Measurements from ENCODE around the gene HEBP2. TPM values are rescaled to one million over a fixed set of nuclear protein-coding genes. Genes with fewer than 3 reads are reported as not detected.

HEBP2 gene
- total RNA-seq, 1 experiment from 2014 or later, result 73.1 TPM

DNA sequence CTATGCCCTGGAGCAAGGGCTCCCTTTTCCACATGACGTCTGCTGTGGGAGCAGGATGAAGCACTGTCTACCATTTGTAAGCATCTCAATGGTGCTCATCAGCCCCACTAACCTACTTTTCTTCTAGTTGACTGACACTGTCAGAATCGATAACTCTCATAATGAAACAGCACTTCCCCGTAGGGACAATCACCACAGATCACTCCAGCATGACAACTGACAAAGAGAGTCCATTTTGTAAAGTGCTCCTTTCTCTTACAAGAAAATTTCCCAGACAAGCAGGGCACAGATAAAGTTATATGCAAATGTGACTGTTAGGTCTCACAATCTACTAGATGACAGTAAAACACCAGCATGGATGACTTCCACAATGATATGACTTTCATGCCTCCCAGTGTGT lies 46.4 kb downstream of the HEBP2 start:
- TF ChIP-seq, protein P1, sequence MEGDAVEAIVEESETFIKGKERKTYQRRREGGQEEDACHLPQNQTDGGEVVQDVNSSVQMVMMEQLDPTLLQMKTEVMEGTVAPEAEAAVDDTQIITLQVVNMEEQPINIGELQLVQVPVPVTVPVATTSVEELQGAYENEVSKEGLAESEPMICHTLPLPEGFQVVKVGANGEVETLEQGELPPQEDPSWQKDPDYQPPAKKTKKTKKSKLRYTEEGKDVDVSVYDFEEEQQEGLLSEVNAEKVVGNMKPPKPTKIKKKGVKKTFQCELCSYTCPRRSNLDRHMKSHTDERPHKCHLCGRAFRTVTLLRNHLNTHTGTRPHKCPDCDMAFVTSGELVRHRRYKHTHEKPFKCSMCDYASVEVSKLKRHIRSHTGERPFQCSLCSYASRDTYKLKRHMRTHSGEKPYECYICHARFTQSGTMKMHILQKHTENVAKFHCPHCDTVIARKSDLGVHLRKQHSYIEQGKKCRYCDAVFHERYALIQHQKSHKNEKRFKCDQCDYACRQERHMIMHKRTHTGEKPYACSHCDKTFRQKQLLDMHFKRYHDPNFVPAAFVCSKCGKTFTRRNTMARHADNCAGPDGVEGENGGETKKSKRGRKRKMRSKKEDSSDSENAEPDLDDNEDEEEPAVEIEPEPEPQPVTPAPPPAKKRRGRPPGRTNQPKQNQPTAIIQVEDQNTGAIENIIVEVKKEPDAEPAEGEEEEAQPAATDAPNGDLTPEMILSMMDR (IDR thresholded peaks at IDR 0.05; ENCODE audit: insufficient read depth in 1 of 2, low read depth in 1 of 2, low read length in 1 of 2, severe bottlenecking in 1 of 2, unreplicated experiment in 1 of 2), result no peak
- no peak for DNase-seq
- intact Hi-C loops (cut with micrococcal nuclease; ENCODE audit: unreplicated experiment), result no loop called here
- no peaks in the 10 kb centered on the region; the same call in 1 of the 2 replicates for H3K9me3 ChIP-seq
- H3K36me3 ChIP-seq (ENCODE audit: control insufficient read depth, insufficient read depth, low read length), result no peaks in the 10 kb centered on the region; the same call in 1 of the 2 replicates
- Mint-ChIP-seq H3K36me3 (ENCODE audit: insufficient read depth, unreplicated experiment) (peaks cover 11% of the 10 kb centered on the region), H3K27ac (ENCODE audit: unreplicated experiment) (no peak overlapping the region), H3K4me3 (ENCODE audit: unreplicated experiment) (no peak overlapping the region), H3K9me3 (ENCODE audit: unreplicated experiment) (no peaks in the 10 kb centered on the region), H3K27me3 (ENCODE audit: insufficient read depth, unreplicated experiment) (no peaks in the 10 kb centered on the region), H3K4me1 (ENCODE audit: low read depth, unreplicated experiment) (peaks cover 7% of the 10 kb centered on the region)
- no peaks in the 10 kb centered on the region for H3K27me3 ChIP-seq (replicated peaks; ENCODE audit: control insufficient read depth, insufficient read depth, low read length)
- ChIA-PET POLR2A (no interaction called here), CTCF (no interaction called here)
- no TSS peak for BruUV-seq (replicated peaks)
- no peaks in the 10 kb centered on the region for H3K4me1 ChIP-seq
- H3K4me3 ChIP-seq (ENCODE audit: low read depth, low read length), result no peak overlapping the region

DNA sequence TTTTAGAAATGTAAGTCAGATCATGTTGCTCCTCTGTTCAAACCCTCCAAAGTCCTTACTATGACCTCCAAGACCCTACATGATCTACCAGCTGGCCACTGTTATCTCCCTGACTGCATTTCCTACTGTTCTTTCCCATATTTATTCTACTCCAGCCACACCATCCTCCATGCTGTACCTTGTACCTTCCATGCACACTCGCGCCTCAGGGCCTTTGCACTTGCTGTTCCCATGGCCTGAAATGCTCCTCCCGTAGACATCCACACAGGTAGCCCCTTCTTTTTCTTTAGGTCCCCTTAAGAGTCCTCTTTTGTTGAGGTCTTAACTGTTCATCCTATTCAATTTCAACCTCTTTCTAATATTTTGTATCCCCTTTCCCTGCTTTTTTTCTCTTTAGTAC lies 47.0 kb downstream of the HEBP2 start:
- no TSS peak for BruUV-seq (replicated peaks)
- peaks cover 11% of the 10 kb centered on the region for H3K36me3 Mint-ChIP-seq (ENCODE audit: insufficient read depth, unreplicated experiment)
- H3K9me3 Mint-ChIP-seq (ENCODE audit: unreplicated experiment), result no peaks in the 10 kb centered on the region
- Histone ChIP-seq H3K9me3 (no peaks in the 10 kb centered on the region; the same call in 1 of the 2 replicates), H3K4me1 (0 out of 2 replicates have a peak, but pooled peaks cover 4% of the 10 kb centered on the region), H3K4me3 (ENCODE audit: low read depth, low read length) (no peak overlapping the region), H3K36me3 (ENCODE audit: control insufficient read depth, insufficient read depth, low read length) (no peaks in the 10 kb centered on the region), H3K27me3 (replicated peaks; ENCODE audit: control insufficient read depth, insufficient read depth, low read length) (no peaks in the 10 kb centered on the region)
- ChIA-PET POLR2A (no interaction called here), CTCF (no interaction called here)
- peaks cover 7% of the 10 kb centered on the region for H3K4me1 Mint-ChIP-seq (ENCODE audit: low read depth, unreplicated experiment)
- DNase-seq, result no peak
- H3K27me3 Mint-ChIP-seq (ENCODE audit: insufficient read depth, unreplicated experiment), result no peaks in the 10 kb centered on the region
- intact Hi-C loops (cut with micrococcal nuclease; ENCODE audit: unreplicated experiment), result no loop called here
- H3K27ac Mint-ChIP-seq (ENCODE audit: unreplicated experiment), result no peak overlapping the region
- TF ChIP-seq, protein P1 (IDR thresholded peaks at IDR 0.05; ENCODE audit: insufficient read depth in 1 of 2, low read depth in 1 of 2, low read length in 1 of 2, severe bottlenecking in 1 of 2, unreplicated experiment in 1 of 2), result no peak
- no peak overlapping the region for H3K4me3 Mint-ChIP-seq (ENCODE audit: unreplicated experiment)

DNA sequence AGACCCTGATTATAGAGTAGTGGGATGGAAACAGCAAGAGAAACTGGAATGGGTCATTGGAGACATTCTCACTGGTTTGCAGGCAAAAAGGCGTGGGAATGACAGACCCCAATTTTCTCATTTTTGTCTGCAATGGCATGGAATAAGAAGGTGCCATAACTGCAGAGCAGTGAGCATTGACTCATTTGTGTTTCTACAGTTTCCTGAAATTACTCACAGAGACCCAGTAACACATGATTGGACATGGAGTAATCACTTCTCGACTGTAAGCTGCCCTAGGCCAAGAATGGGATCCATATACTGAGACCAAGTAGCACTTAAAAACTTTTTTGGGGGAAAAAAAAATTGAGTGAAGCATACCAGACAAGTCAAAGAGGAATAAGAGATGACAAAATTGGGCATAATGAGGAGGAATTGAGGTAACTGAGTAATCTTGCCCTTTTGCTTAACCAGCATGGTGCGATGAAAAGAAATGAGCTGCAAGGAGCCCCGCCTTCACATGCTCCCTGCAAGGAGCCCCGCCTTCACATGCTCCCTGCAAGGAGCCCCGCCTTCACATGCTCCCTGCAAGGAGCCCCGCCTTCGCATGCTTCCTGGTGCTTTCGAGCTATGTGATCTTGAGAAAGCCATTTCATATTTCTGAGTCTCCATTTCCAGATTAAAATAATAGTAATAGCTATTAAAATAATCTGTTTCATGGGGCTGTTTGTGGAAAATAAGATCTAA lies 51.1 kb downstream of the HEBP2 start:
- H3K27me3 ChIP-seq (replicated peaks; ENCODE audit: control insufficient read depth, insufficient read depth, low read length), result no peaks in the 10 kb centered on the region
- Mint-ChIP-seq H3K27ac (ENCODE audit: unreplicated experiment) (no peak overlapping the region), H3K36me3 (ENCODE audit: insufficient read depth, unreplicated experiment) (peaks cover 19% of the 10 kb centered on the region), H3K9me3 (ENCODE audit: unreplicated experiment) (no peaks in the 10 kb centered on the region), H3K4me3 (ENCODE audit: unreplicated experiment) (no peak overlapping the region), H3K27me3 (ENCODE audit: insufficient read depth, unreplicated experiment) (no peaks in the 10 kb centered on the region), H3K4me1 (ENCODE audit: low read depth, unreplicated experiment) (peaks cover 7% of the 10 kb centered on the region)
- POLR2A ChIA-PET, result no interaction called here
- intact Hi-C loops (cut with micrococcal nuclease; ENCODE audit: unreplicated experiment), result no loop called here
- CTCF ChIA-PET, result interaction anchor here (0.6 kb wide), 1 partner anchor 453 kb away, joined by 4 read pairs; no protein-coding TSS in a partner anchor
- no peak for DNase-seq
- H3K36me3 ChIP-seq (ENCODE audit: control insufficient read depth, insufficient read depth, low read length), result no peaks in the 10 kb centered on the region
- no TSS peak for BruUV-seq (replicated peaks)
- 0 out of 2 replicates have a peak, but pooled peaks cover 4% of the 10 kb centered on the region for H3K4me1 ChIP-seq
- TF ChIP-seq, protein P1 (IDR thresholded peaks at IDR 0.05; ENCODE audit: insufficient read depth in 1 of 2, low read depth in 1 of 2, low read length in 1 of 2, severe bottlenecking in 1 of 2, unreplicated experiment in 1 of 2), result no peak
- H3K9me3 ChIP-seq, result no peaks in the 10 kb centered on the region; the same call in 1 of the 2 replicates
- H3K4me3 ChIP-seq (ENCODE audit: low read depth, low read length), result no peak overlapping the region

Measured in Caco-2 (cell line).